H1 (cell line): ENCODE measurements around the gene SH3GL2. TPM values are rescaled to one million over a fixed set of nuclear protein-coding genes. Genes with fewer than 3 reads are reported as not detected.

Source experiments
- CTCF ChIA-PET: fragments of 300-600 bp; sonication (Branson Sonifier 250); formaldehyde crosslinking; loops from one replicate; lab custom pipeline; 2021; ENCODE audit not compliant: partially characterized antibody; lab: Charles Lee
- POLR2A ChIA-PET: fragments of 300-600 bp; sonication (Branson Sonifier 250); formaldehyde crosslinking; loops from one replicate; lab custom pipeline; 2021; ENCODE audit warnings: inconsistent platforms; ENCODE audit not compliant: partially characterized antibody; lab: Charles Lee
- DNase-seq, 2 experiments: peaks; one replicate each; pipeline versions ENCODE4 v3.0.0 to v3.0.0-alpha.2; 2010 to 2022; ENCODE audit warnings: low spot score in 2 of 2, low read depth in 1 of 2, mixed read lengths in 1 of 2
- FAIRE-seq: peaks from 2 replicates; lab custom pipeline; 2011; peaks lifted over from hg19 to GRCh38; lab: Jason Lieb, UNC
- H2AFZ ChIP-seq: 2 replicates; pipeline ENCODE4 v1.8.1; 2012; ENCODE audit warnings: low read length, inconsistent platforms
- H2AK5ac ChIP-seq: 2 replicates; pipeline ENCODE4 v1.6.1; 2013; ENCODE audit warnings: low read depth, low read length
- H2BK120ac ChIP-seq: replicated peaks from 2 replicates; pipeline ENCODE3; 2013; ENCODE audit warnings: low read depth, low read length, inconsistent platforms
- H2BK12ac ChIP-seq: 2 replicates; pipeline ENCODE4 v1.6.1; 2013; ENCODE audit warnings: low read depth, low read length
- H2BK15ac ChIP-seq: 2 replicates; pipeline ENCODE4 v1.6.1; 2013; ENCODE audit warnings: low read length
- H2BK20ac ChIP-seq: 2 replicates; pipeline ENCODE4 v1.6.1; 2013; ENCODE audit warnings: low read length
- H2BK5ac ChIP-seq: 2 replicates; pipeline ENCODE4 v1.6.1; 2013; ENCODE audit warnings: low read depth, low read length
- H3K14ac ChIP-seq: 2 replicates; pipeline ENCODE4 v1.6.1; 2013; ENCODE audit warnings: inconsistent platforms; ENCODE audit not compliant: insufficient read length
- H3K18ac ChIP-seq: 2 replicates; pipeline ENCODE4 v1.6.1; 2013; ENCODE audit warnings: low read length; ENCODE audit errors: extremely low read depth
- H3K23ac ChIP-seq: 2 replicates; pipeline ENCODE4 v1.6.1; 2013; ENCODE audit warnings: inconsistent platforms; ENCODE audit not compliant: insufficient read length
- H3K23me2 ChIP-seq: 2 replicates; pipeline ENCODE4 v1.6.1; 2013; ENCODE audit warnings: low read depth, low read length
- H3K27ac ChIP-seq: 2 replicates; pipeline ENCODE4 v1.6.1; 2011; ENCODE audit warnings: low read depth, low read length, inconsistent platforms
- H3K27me3 ChIP-seq, 4 experiments: replicated peaks in 1 of 4; 1 replicate in 1 of 4; 2 replicates in 3 of 4; pipeline versions ENCODE4 v1.6.1 to v1.8.1; 2011 to 2013; ENCODE audit warnings: low read length in 3 of 4, mild to moderate bottlenecking in 3 of 4, inconsistent platforms in 2 of 4, mixed read lengths in 2 of 4, moderate library complexity in 1 of 4; ENCODE audit not compliant: control insufficient read depth in 3 of 4, insufficient read depth in 3 of 4; ENCODE audit errors: extremely low read depth in 1 of 4
- H3K36me3 ChIP-seq, 4 experiments: 2 replicates each; pipeline versions ENCODE4 v1.6.1 to v1.8.1; 2011 to 2013; ENCODE audit warnings: mild to moderate bottlenecking in 4 of 4, low read length in 3 of 4, moderate library complexity in 2 of 4, control low read depth in 1 of 4, inconsistent platforms in 1 of 4; ENCODE audit not compliant: insufficient read depth in 4 of 4, control insufficient read depth in 2 of 4
- H3K4ac ChIP-seq: replicated peaks from 2 replicates; pipeline ENCODE3; 2013; ENCODE audit warnings: low read length, low read depth, mixed read lengths, inconsistent platforms; ENCODE audit not compliant: insufficient read length
- H3K4me1 ChIP-seq, 4 experiments: replicated peaks in 1 of 4; 1 replicate in 1 of 4; 2 replicates in 3 of 4; pipeline versions ENCODE4 v1.6.1 to v1.8.1; 2011 to 2013; ENCODE audit warnings: low read length in 3 of 4, inconsistent platforms in 2 of 4, mixed read lengths in 1 of 4; ENCODE audit not compliant: insufficient read depth in 4 of 4, control insufficient read depth in 3 of 4
- H3K4me2 ChIP-seq, 2 experiments: 2 replicates each; pipeline versions ENCODE4 v1.6.1 to v1.8.1; 2011 to 2013; ENCODE audit warnings: low read depth in 2 of 2, low read length in 2 of 2, control low read depth in 1 of 2, inconsistent platforms in 1 of 2, mild to moderate bottlenecking in 1 of 2; ENCODE audit not compliant: insufficient read depth in 1 of 2
- H3K4me3 ChIP-seq, 4 experiments: fragments of 200-600, 300-600 bp in 1 of 4; sonication (generic), shearing (Covaris generic), sonication (Bioruptor Twin) in 1 of 4; 2 replicates each; pipeline versions ENCODE4 v1.5.1 to v1.8.1; 2011 to 2016; ENCODE audit warnings: low read length in 4 of 4, low read depth in 3 of 4, control low read depth in 2 of 4, inconsistent platforms in 2 of 4, mild to moderate bottlenecking in 2 of 4, mixed read lengths in 1 of 4, moderate library complexity in 1 of 4; ENCODE audit not compliant: insufficient read depth in 2 of 4; ENCODE audit errors: extremely low read depth in 1 of 4
- H3K56ac ChIP-seq: replicated peaks from 2 replicates; pipeline ENCODE3; 2013; ENCODE audit warnings: low read depth, mild to moderate bottlenecking, mixed read lengths, low read length, inconsistent platforms; ENCODE audit not compliant: insufficient read length
- H3K79me1 ChIP-seq: 2 replicates; pipeline ENCODE4 v1.6.1; 2013; ENCODE audit warnings: low read depth, low read length, control low read depth
- H3K79me2 ChIP-seq, 2 experiments: 2 replicates each; pipeline versions ENCODE4 v1.6.1 to v1.8.1; 2012 to 2013; ENCODE audit warnings: low read length in 2 of 2, mild to moderate bottlenecking in 2 of 2, inconsistent platforms in 1 of 2; ENCODE audit not compliant: insufficient read depth in 2 of 2, control insufficient read depth in 1 of 2
- H3K9ac ChIP-seq, 4 experiments: replicated peaks in 1 of 4; 1 replicate in 1 of 4; 2 replicates in 3 of 4; pipeline versions ENCODE4 v1.6.1 to v1.8.1; 2011 to 2013; ENCODE audit warnings: low read depth in 3 of 4, low read length in 3 of 4, control low read depth in 2 of 4, mild to moderate bottlenecking in 2 of 4, moderate library complexity in 2 of 4, inconsistent platforms in 1 of 4; ENCODE audit errors: extremely low read depth in 1 of 4
- H3K9me3 ChIP-seq, 2 experiments: 2 replicates each; pipeline versions ENCODE4 v1.6.1 to v1.8.1; 2012 to 2013; ENCODE audit warnings: mild to moderate bottlenecking in 2 of 2, moderate library complexity in 2 of 2, control low read depth in 1 of 2, inconsistent platforms in 1 of 2, low read depth in 1 of 2, low read length in 1 of 2, mixed read lengths in 1 of 2; ENCODE audit not compliant: insufficient read depth in 2 of 2
- H4K20me1 ChIP-seq, 2 experiments: replicated peaks in 1 of 2; 2 replicates each; pipeline versions ENCODE3 to v1.8.1; 2011 to 2013; ENCODE audit warnings: inconsistent platforms in 2 of 2, low read length in 2 of 2, mild to moderate bottlenecking in 1 of 2; ENCODE audit not compliant: insufficient read depth in 2 of 2, control insufficient read depth in 1 of 2
- H4K5ac ChIP-seq: 2 replicates; pipeline ENCODE4 v1.6.1; 2013; ENCODE audit warnings: low read length, low read depth, mixed read lengths, inconsistent platforms; ENCODE audit not compliant: insufficient read length
- H4K8ac ChIP-seq: 2 replicates; pipeline ENCODE4 v1.8.0; 2013; ENCODE audit warnings: mild to moderate bottlenecking, moderate library complexity, low read length, inconsistent platforms; ENCODE audit not compliant: insufficient read depth; ENCODE audit errors: extremely low read depth
- H4K91ac ChIP-seq: replicated peaks from 2 replicates; pipeline ENCODE3; 2013; ENCODE audit warnings: low read length, mixed read lengths, inconsistent platforms; ENCODE audit not compliant: insufficient read length
- ATF3 ChIP-seq: IDR thresholded peaks from 2 replicates; pipeline ENCODE4 v1.6.1; 2011; ENCODE audit warnings: low read depth, mild to moderate bottlenecking, low read length; ENCODE audit not compliant: insufficient read depth
- BACH1 ChIP-seq: IDR thresholded peaks from 2 replicates; pipeline ENCODE4 v1.6.1; 2012; ENCODE audit warnings: low read length, improper control_type of control experiment
- CBX5 ChIP-seq: fragments of 300-800, 300-1000 bp; sonication (generic); IDR thresholded peaks from 2 replicates; pipeline ENCODE4 v1.7.1; 2016; ENCODE audit warnings: antibody characterized with exemption, low read length, low read depth
- NRF1 ChIP-seq: IDR thresholded peaks from 2 replicates; pipeline ENCODE4 v1.6.1; 2011; ENCODE audit warnings: mild to moderate bottlenecking, low read depth, low read length, improper control_type of control experiment
- TCF12 ChIP-seq: IDR thresholded peaks from 2 replicates; pipeline ENCODE4 v1.6.1; 2011; ENCODE audit warnings: low read depth, mild to moderate bottlenecking, low read length
- WGBS, 2 experiments: shearing (Covaris generic) in 1 of 2; methylation state at CpG; one replicate each; pipeline versions ENCODE4 v1.1.6 to v1.1.7; 2013 to 2015; ENCODE audit warnings: low lambda C conversion rate in 2 of 2, mixed read lengths in 2 of 2, inconsistent platforms in 1 of 2, low coverage in 1 of 2, missing lambda C conversion rate in 1 of 2; ENCODE audit not compliant: insufficient replicate concordance in 2 of 2, insufficient coverage in 1 of 2, insufficient read length in 1 of 2; ENCODE audit errors: extremely low coverage in 1 of 2, missing lambda C conversion rate in 1 of 2; 5-methylcytosine and 5-hydroxymethylcytosine counted together
- polyA plus RNA-seq, 7 experiments: library from polyadenylated mRNA; depleted of rRNA in 3 of 7; stranded (reverse) in 5 of 7; unstranded in 2 of 7; fragments of >200 nt in 5 of 7; fragments of 200-250 nt in 2 of 7; gene quantifications; 1 replicate in 5 of 7; 2 replicates in 1 of 7; 4 replicates in 1 of 7; pipeline versions ENCODE4 v1.2.1 to v1.2.3, GENCODE V29; 2011 to 2013; ENCODE audit warnings: missing spikeins in 2 of 7, mixed read lengths in 2 of 7
- total RNA-seq: library from RNA; stranded (reverse); fragmentation: NEBNext Ultra II Directional; extraction: Animal tissue kit (Norgen Biotek cat#: 25700); gene quantifications from 2 replicates; pipeline ENCODE4 v1.2.1, GENCODE V29; 2021

The SH3GL2 gene
- total and polyA plus RNA-seq, 2 of the 8 experiments (the other 6 are each of a cell fraction or from before 2014, with no cell fraction given): 4.7 to 5.3 TPM

- no peaks in the 10 kb centered on the region; the same call in 1 of the 2 replicates for H3K79me1 ChIP-seq
- no peak overlapping the region for H2BK20ac ChIP-seq
- no peak for FAIRE-seq
- no peak overlapping the region for H2BK120ac ChIP-seq
- no peak overlapping the region for H3K14ac ChIP-seq
- H3K56ac ChIP-seq: no peak overlapping the region
- no peak overlapping the region for H3K4ac ChIP-seq
- no peak overlapping the region for H2BK12ac ChIP-seq
- ChIA-PET POLR2A (no interaction called here), CTCF (interaction anchor here (1.0 kb wide), 1 partner anchor 222 kb away, joined by 3 read pairs; no protein-coding TSS in a partner anchor)
- H3K36me3 ChIP-seq: no peaks in the 10 kb centered on the region
- no peak overlapping the region for H3K23ac ChIP-seq
- H2BK5ac ChIP-seq: no peak overlapping the region
- 0 out of 2 replicates have a peak overlapping the region, but pooled peaks have one; percentile 57 for H3K18ac ChIP-seq
- no peaks in the 10 kb centered on the region; a peak in 1 of 7 replicates for H3K4me1 ChIP-seq
- H4K5ac ChIP-seq: no peak overlapping the region
- H3K9me3 ChIP-seq: no peaks in the 10 kb centered on the region
- H3K79me2 ChIP-seq: no peaks in the 10 kb centered on the region
- no peak for DNase-seq
- peaks cover 6% of the 10 kb centered on the region; the same call in 1 of the 2 replicates for H3K23me2 ChIP-seq
- 0 out of 2 replicates have a peak overlapping the region, but pooled peaks have one; percentile 81 for H2BK15ac ChIP-seq
- H3K4me2 ChIP-seq: peak overlapping the region; percentile 70 to 91
- no peak overlapping the region for H4K91ac ChIP-seq
- peak overlapping the region; percentile 64 to 84 (median 76) for H3K4me3 ChIP-seq
- no peak overlapping the region for H3K27ac ChIP-seq
- H2AFZ ChIP-seq: peak overlapping the region; percentile 76; the same call in 1 of the 2 replicates
- 3% methylated on average over 17 of the region's 17 CpGs; no CpG with 5 or more reads in 1 of the 2 experiments for WGBS, 2 experiments
- no peak for TF ChIP-seq NRF1
- no peak for TF ChIP-seq BACH1
- no peak for TF ChIP-seq CBX5
- TF ChIP-seq ATF3: no peak
- no peak for TF ChIP-seq TCF12
- peak overlapping the region in 2 of 4 experiments; percentile 54 to 59; a peak in 4 of 7 replicates for H3K9ac ChIP-seq
- H4K8ac ChIP-seq: peak overlapping the region; percentile 79
- peaks cover 0 to 2% of the 10 kb centered on the region in 2 experiments for H4K20me1 ChIP-seq
- peaks cover 9 to 37% (median 26%) of the 10 kb centered on the region in 4 experiments for H3K27me3 ChIP-seq
- H2AK5ac ChIP-seq: no peak overlapping the region
These were observed 322 bp upstream of the SH3GL2 start for GRCh38 chr9:17578577-17578910.
